HuH-7 (cell line): ENCODE measurements around the gene RSPH1.

Experiments
- DNase-seq: peaks from one replicate; pipeline ENCODE4 v3.0.0; 2011; ENCODE audit warnings: low spot score

RSPH1 gene

GRCh38 chr21:42513151-42513984 lies 17.3 kb upstream of the RSPH1 start, which contains the start of gene SLC37A1:
Gene SLC37A1, plus strand, starts transcription at chr21:42513852. Its CDS starts 4,603 bp downstream, at chr21:42518455.
- DNase-seq, result no peak

- DNase-seq, result no peak
Measured at GRCh38 chr21:42512346-42513034, 16.5 kb upstream of the RSPH1 start.

- no peak for DNase-seq
Measured at GRCh38 chr21:42509244-42509643, 13.2 kb upstream of the RSPH1 start.

- DNase-seq, result peak; percentile 61
Measured at GRCh38 chr21:42508371-42508770, 12.3 kb upstream of the RSPH1 start.

GRCh38 chr21:42507418-42507817 lies 11.4 kb upstream of the RSPH1 start:
- DNase-seq, result no peak

GRCh38 chr21:42505090-42505726 lies 9.2 kb upstream of the RSPH1 start:
- DNase-seq, result no peak

- no peak for DNase-seq
Measured at GRCh38 chr21:42503711-42504110, 7.7 kb upstream of the RSPH1 start.

- DNase-seq, result no peak
Measured at GRCh38 chr21:42500736-42501135, 4.7 kb upstream of the RSPH1 start.

GRCh38 chr21:42500225-42500624 lies 4.2 kb upstream of the RSPH1 start:
- no peak for DNase-seq

- DNase-seq, result no peak
Measured at GRCh38 chr21:42499444-42500112, 3.6 kb upstream of the RSPH1 start.

- no peak for DNase-seq
Measured at GRCh38 chr21:42498012-42498411, 2.0 kb upstream of the RSPH1 start.

- no peak for DNase-seq
Measured at GRCh38 chr21:42496839-42497202, 797 bp upstream of the RSPH1 start.

GRCh38 chr21:42495765-42496119 lies 282 bp downstream of the RSPH1 start:
- no peak for DNase-seq

- no peak for DNase-seq
Measured at GRCh38 chr21:42495027-42495426, 997 bp downstream of the RSPH1 start.

- DNase-seq, result no peak
Measured at GRCh38 chr21:42493109-42494060, 2.6 kb downstream of the RSPH1 start.

GRCh38 chr21:42492201-42492600 lies 3.8 kb downstream of the RSPH1 start:
- DNase-seq, result no peak

GRCh38 chr21:42491328-42491727 lies 4.7 kb downstream of the RSPH1 start:
- DNase-seq, result no peak

GRCh38 chr21:42490720-42491119 lies 5.3 kb downstream of the RSPH1 start:
- no peak for DNase-seq

- DNase-seq, result no peak
Measured at GRCh38 chr21:42489991-42490390, 6.0 kb downstream of the RSPH1 start.

GRCh38 chr21:42489006-42489563 lies 6.9 kb downstream of the RSPH1 start:
- no peak for DNase-seq

- no peak for DNase-seq
Measured at GRCh38 chr21:42486531-42486930, 9.5 kb downstream of the RSPH1 start.
